Mesothelial cell of epicardium (in vitro differentiated cells): Measurements from ENCODE around the gene CTNNA1. TPM values are rescaled to one million over a fixed set of nuclear protein-coding genes. Genes with fewer than 3 reads are reported as not detected.

Source experiments
- DNase-seq, 2 experiments: peaks; one replicate each; pipeline ENCODE4 v3.0.0; 2021; ENCODE audit warnings: low spot score in 2 of 2; ENCODE audit not compliant: unreplicated experiment in 2 of 2
- H3K27ac Mint-ChIP-seq: 2 replicates; pipeline ENCODE4 v1.8.0; 2021; ENCODE audit warnings: mixed read lengths
- H3K27me3 Mint-ChIP-seq: 2 replicates; pipeline ENCODE4 v1.8.0; 2021; ENCODE audit warnings: low read depth, mixed read lengths
- H3K36me3 Mint-ChIP-seq: 2 replicates; pipeline ENCODE4 v1.8.0; 2021; ENCODE audit warnings: mixed read lengths
- H3K4me1 Mint-ChIP-seq: 2 replicates; pipeline ENCODE4 v1.8.0; 2021; ENCODE audit warnings: mixed read lengths
- H3K4me3 Mint-ChIP-seq: 2 replicates; pipeline ENCODE4 v1.8.0; 2021; ENCODE audit warnings: mild to moderate bottlenecking, moderate library complexity, mixed read lengths
- H3K9me3 Mint-ChIP-seq: 2 replicates; pipeline ENCODE4 v1.8.0; 2021; ENCODE audit warnings: mixed read lengths
- CTCF ChIP-seq: fragments of 200-600 bp; sonication (generic); IDR thresholded peaks from one replicate; pipeline ENCODE4 v1.5.0; 2021; ENCODE audit warnings: antibody characterized with exemption; ENCODE audit not compliant: unreplicated experiment
- total RNA-seq: library from RNA; stranded (reverse); gene quantifications from 3 replicates; pipeline ENCODE4 v1.2.1, GENCODE V29; 2021

The CTNNA1 gene
- total RNA-seq, 1 donor from 2014 or later: 427 TPM

DNA sequence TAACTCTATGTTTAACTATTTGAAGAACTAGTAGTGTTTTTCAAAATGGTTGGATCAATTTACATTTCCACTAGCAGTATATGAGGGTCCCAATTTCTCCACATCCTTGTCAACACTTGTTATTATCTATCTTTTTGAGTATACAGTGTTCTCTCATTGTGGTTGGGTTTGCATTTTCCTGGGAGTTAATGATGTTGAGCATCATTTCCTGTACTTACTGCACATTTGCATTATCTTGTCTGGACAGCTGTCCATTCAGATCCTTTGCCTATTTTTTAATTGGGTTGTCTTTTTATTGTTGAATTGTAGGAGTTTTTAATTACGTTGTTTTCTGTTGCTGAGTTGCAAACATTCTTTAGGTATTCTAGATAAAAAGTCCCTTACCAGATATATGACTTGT is 225.4 kb downstream of the CTNNA1 start:
- Mint-ChIP-seq H3K36me3 (peaks cover 12% of the 10 kb centered on the region), H3K27ac (peak overlapping the region; percentile 4), H3K4me1 (peaks cover 53% of the 10 kb centered on the region), H3K4me3 (no peak overlapping the region), H3K9me3 (no peaks in the 10 kb centered on the region), H3K27me3 (no peaks in the 10 kb centered on the region)
- TF ChIP-seq CTCF: no peak
- no peak for DNase-seq

- Mint-ChIP-seq H3K27ac (peak overlapping the region; percentile 28), H3K27me3 (no peaks in the 10 kb centered on the region), H3K4me1 (peaks cover 41% of the 10 kb centered on the region), H3K9me3 (no peaks in the 10 kb centered on the region), H3K36me3 (peaks cover 13% of the 10 kb centered on the region), H3K4me3 (no peak overlapping the region)
- no peak for TF ChIP-seq CTCF
- peak in 1 of 2 experiments; percentile 17 for DNase-seq
These were observed 226.6 kb downstream of the CTNNA1 start for GRCh38 chr5:138979684-138980280.

GRCh38 chr5:138980441-138980840 is 227.2 kb downstream of the CTNNA1 start:
- no peak for TF ChIP-seq CTCF
- DNase-seq: no peak
- Mint-ChIP-seq H3K36me3 (peaks cover 13% of the 10 kb centered on the region), H3K27me3 (no peaks in the 10 kb centered on the region), H3K9me3 (no peaks in the 10 kb centered on the region), H3K27ac (peak overlapping the region; percentile 28), H3K4me1 (peaks cover 35% of the 10 kb centered on the region), H3K4me3 (no peak overlapping the region)

GRCh38 chr5:138981131-138981530 is 227.9 kb downstream of the CTNNA1 start:
- Mint-ChIP-seq H3K27ac (no peak overlapping the region), H3K9me3 (no peaks in the 10 kb centered on the region), H3K4me1 (peaks cover 32% of the 10 kb centered on the region), H3K36me3 (peaks cover 13% of the 10 kb centered on the region), H3K4me3 (no peak overlapping the region), H3K27me3 (no peaks in the 10 kb centered on the region)
- no peak for TF ChIP-seq CTCF
- DNase-seq: no peak

- H3K4me1 Mint-ChIP-seq: peaks cover 35% of the 10 kb centered on the region
- H3K9me3 Mint-ChIP-seq: no peaks in the 10 kb centered on the region
- peak in 1 of 2 experiments; percentile 27 for DNase-seq
- no peak overlapping the region for H3K27ac Mint-ChIP-seq
- TF ChIP-seq CTCF: no peak
- H3K27me3 Mint-ChIP-seq: no peaks in the 10 kb centered on the region
- H3K36me3 Mint-ChIP-seq: peaks cover 13% of the 10 kb centered on the region
- no peak overlapping the region for H3K4me3 Mint-ChIP-seq
These were observed 228.4 kb downstream of the CTNNA1 start for GRCh38 chr5:138981586-138981985.

GRCh38 chr5:138983984-138984383 is 230.8 kb downstream of the CTNNA1 start:
- Mint-ChIP-seq H3K27ac (no peak overlapping the region), H3K4me1 (peaks cover 22% of the 10 kb centered on the region), H3K4me3 (no peak overlapping the region), H3K9me3 (no peaks in the 10 kb centered on the region), H3K36me3 (peaks cover 11% of the 10 kb centered on the region), H3K27me3 (no peaks in the 10 kb centered on the region)
- TF ChIP-seq CTCF: no peak
- no peak for DNase-seq
